Measurements from ENCODE around the gene TTC17. TPM values are rescaled to one million over a fixed set of nuclear protein-coding genes. Genes with fewer than 3 reads are reported as not detected.

TTC17 gene
- total RNA-seq, 2 donors from 2014 or later: 71.4 to 87.3 TPM

- TF ChIP-seq POLR2A (IDR thresholded peaks at IDR 0.05) (no peak), CTCF (IDR thresholded peaks at IDR 0.05) (no peak), POLR2AphosphoS5 (IDR thresholded peaks at IDR 0.05) (no peak)
- WGBS: 70% methylated on average over 2 of the region's 2 CpGs
These were observed 23.1 kb downstream of the TTC17 start for GRCh38 chr11:43381802-43382201.

GRCh38 chr11:43382614-43383013 is 23.9 kb downstream of the TTC17 start:
- no peaks in the 10 kb centered on the region for H3K36me3 ChIP-seq
- intact Hi-C loops (cut with DNase I): no loop called here
- WGBS: 100% methylated on average over 1 of the region's 1 CpG

More at GRCh38 chr11:43381802-43382201, 23.1 kb downstream of the TTC17 start:
- no peaks in the 10 kb centered on the region for H3K27me3 ChIP-seq (replicated peaks; ENCODE audit: insufficient read depth)
- H3K4me3 ChIP-seq: no peak overlapping the region
- DNase-seq (ENCODE audit: low spot score): no peak
- intact Hi-C loops (cut with DNase I): no loop called here
- no peak overlapping the region for H3K27ac ChIP-seq
- no peaks in the 10 kb centered on the region for H3K4me1 ChIP-seq (replicated peaks)
- H3K9me3 ChIP-seq: no peaks in the 10 kb centered on the region
- no peaks in the 10 kb centered on the region for H3K36me3 ChIP-seq

DNA sequence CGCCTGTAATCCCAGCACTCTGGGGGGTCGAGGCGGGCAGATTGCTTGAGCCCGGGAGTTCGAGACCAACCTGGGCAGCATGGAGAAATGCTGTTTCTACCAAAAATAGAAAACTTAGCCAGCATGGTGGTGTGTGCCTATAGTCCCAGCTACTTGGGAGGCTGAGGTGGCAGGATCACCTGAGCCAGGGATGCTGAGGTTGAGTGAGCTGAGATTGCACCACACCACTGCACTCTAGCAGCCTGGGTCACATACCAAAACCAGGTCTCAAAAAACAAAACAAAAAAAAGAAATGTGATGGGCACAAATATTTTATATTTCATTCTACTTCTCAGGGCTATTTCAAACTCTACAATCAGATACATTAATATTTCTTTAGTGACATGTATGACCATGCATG is 25.7 kb downstream of the TTC17 start:
- WGBS: 99% methylated on average over 5 of the region's 5 CpGs
- no peaks in the 10 kb centered on the region for H3K27me3 ChIP-seq (replicated peaks; ENCODE audit: insufficient read depth)
- no peaks in the 10 kb centered on the region for H3K4me1 ChIP-seq (replicated peaks)
- TF ChIP-seq POLR2AphosphoS5 (IDR thresholded peaks at IDR 0.05) (no peak), POLR2A (IDR thresholded peaks at IDR 0.05) (no peak), CTCF (IDR thresholded peaks at IDR 0.05) (no peak)
- no peak overlapping the region for H3K27ac ChIP-seq
- intact Hi-C loops (cut with DNase I): no loop called here
- no peak for DNase-seq (ENCODE audit: low spot score)
- H3K4me3 ChIP-seq: no peak overlapping the region
- no peaks in the 10 kb centered on the region for H3K9me3 ChIP-seq
- H3K36me3 ChIP-seq: no peaks in the 10 kb centered on the region

More at GRCh38 chr11:43382614-43383013, 23.9 kb downstream of the TTC17 start:
- no peaks in the 10 kb centered on the region for H3K27me3 ChIP-seq (replicated peaks; ENCODE audit: insufficient read depth)
- no peaks in the 10 kb centered on the region for H3K9me3 ChIP-seq
- no peak overlapping the region for H3K27ac ChIP-seq
- no peaks in the 10 kb centered on the region for H3K4me1 ChIP-seq (replicated peaks)
- no peak overlapping the region for H3K4me3 ChIP-seq
- TF ChIP-seq POLR2AphosphoS5 (IDR thresholded peaks at IDR 0.05) (no peak), CTCF (IDR thresholded peaks at IDR 0.05) (no peak), POLR2A (IDR thresholded peaks at IDR 0.05) (no peak)
- no peak for DNase-seq (ENCODE audit: low spot score)

GRCh38 chr11:43392713-43393112 is 34.0 kb downstream of the TTC17 start:
- no peak for TF ChIP-seq POLR2AphosphoS5 (IDR thresholded peaks at IDR 0.05)
- TF ChIP-seq CTCF (IDR thresholded peaks at IDR 0.05): no peak
- TF ChIP-seq POLR2A (IDR thresholded peaks at IDR 0.05): no peak
- Histone ChIP-seq H3K27ac (no peak overlapping the region), H3K27me3 (replicated peaks; ENCODE audit: insufficient read depth) (no peaks in the 10 kb centered on the region), H3K36me3 (no peaks in the 10 kb centered on the region), H3K4me1 (replicated peaks) (no peaks in the 10 kb centered on the region), H3K4me3 (no peak overlapping the region), H3K9me3 (no peaks in the 10 kb centered on the region)
- 96% methylated on average over 5 of the region's 5 CpGs for WGBS
- DNase-seq (ENCODE audit: low spot score): no peak
- intact Hi-C loops (cut with DNase I): no loop called here

DNA sequence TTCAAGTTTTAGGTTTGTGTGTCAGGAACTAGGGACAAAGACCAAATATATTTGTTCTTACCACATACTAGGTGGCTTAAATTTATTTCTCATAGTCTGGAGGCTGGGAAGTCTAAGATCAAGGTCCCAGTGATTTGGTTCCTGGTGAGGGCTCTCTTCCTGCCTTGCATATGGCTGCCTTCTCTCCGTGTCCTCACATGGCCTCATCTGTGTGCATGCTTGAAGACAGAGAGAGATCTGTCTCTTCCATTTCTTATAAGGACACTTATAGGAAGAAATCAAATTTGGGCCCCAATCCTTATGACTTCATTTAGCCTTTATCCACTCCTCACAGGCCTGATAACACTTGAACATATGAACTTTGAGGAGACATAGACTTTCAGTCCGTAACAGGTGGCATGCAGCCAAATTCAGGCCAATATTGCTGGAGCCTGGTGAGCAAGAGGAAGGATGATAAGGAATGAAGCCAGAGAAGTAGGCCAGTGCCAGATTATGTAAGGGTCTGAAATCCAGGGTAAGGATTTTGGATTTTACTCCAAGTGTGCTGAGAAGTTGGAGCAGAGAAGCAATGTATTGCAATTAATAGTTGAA is 35.1 kb downstream of the TTC17 start:
- 98% methylated on average over 2 of the region's 2 CpGs for WGBS
- intact Hi-C loops (cut with DNase I): no loop called here
- Histone ChIP-seq H3K4me1 (replicated peaks) (no peaks in the 10 kb centered on the region), H3K9me3 (no peaks in the 10 kb centered on the region), H3K4me3 (no peak overlapping the region), H3K27ac (no peak overlapping the region), H3K27me3 (replicated peaks; ENCODE audit: insufficient read depth) (no peaks in the 10 kb centered on the region), H3K36me3 (no peaks in the 10 kb centered on the region)
- DNase-seq (ENCODE audit: low spot score): no peak
- TF ChIP-seq POLR2A (IDR thresholded peaks at IDR 0.05) (no peak), CTCF (IDR thresholded peaks at IDR 0.05) (no peak), POLR2AphosphoS5 (IDR thresholded peaks at IDR 0.05) (no peak)
